ENCODE data around the gene PGP. TPM values are rescaled to one million over a fixed set of nuclear protein-coding genes. Genes with fewer than 3 reads are reported as not detected.

Gene PGP
- total RNA-seq, 2 experiments from 2014 or later, result 11.2 to 12.2 TPM

Other genes with a start within 250 kb of the PGP start
- gene RNF151, start 248.0 kb downstream of the PGP start, total RNA-seq, result not detected
- 10 to 100 TPM; 36.5 to 38.0 TPM for gene TBL3, start 242.8 kb downstream of the PGP start, total RNA-seq
- gene NOXO1, start 233.4 kb downstream of the PGP start, total RNA-seq, result not detected
- 10 to 100 TPM; 29.8 to 30.1 TPM for gene GFER, start 230.6 kb downstream of the PGP start, total RNA-seq
- gene SYNGR3, start 224.9 kb downstream of the PGP start, total RNA-seq, result 1 to 10 TPM; 5.7 to 7.2 TPM
- gene ZNF598, start 205.0 kb downstream of the PGP start, total RNA-seq, result 10 to 100 TPM; 88.8 to 93.5 TPM
- gene NPW, start 195.1 kb downstream of the PGP start, total RNA-seq, result 1 to 10 TPM; 1.3 to 1.9 TPM
- 1 to 10 TPM; 1.5 to 2.1 TPM for gene NHERF2, start 187.9 kb downstream of the PGP start, total RNA-seq
- 10 to 100 TPM; 20.1 to 24.1 TPM for gene NTHL1, start 167.0 kb downstream of the PGP start, total RNA-seq
- gene TSC2, start 166.9 kb downstream of the PGP start, total RNA-seq, result 10 to 100 TPM; 72.3 to 72.7 TPM
- 10 to 100 TPM; 63.3 to 68.9 TPM for gene PKD1, start 78.9 kb downstream of the PGP start, total RNA-seq
- not detected for gene RAB26, start 66.2 kb downstream of the PGP start, total RNA-seq
- gene TRAF7, start 59.1 kb downstream of the PGP start, total RNA-seq, result 100 to 1,000 TPM; 102 to 104 TPM
- under 1 TPM; 0.15 to 0.17 TPM for gene CASKIN1, start 18.2 kb downstream of the PGP start, total RNA-seq
- gene MLST8, start 9.4 kb downstream of the PGP start, total RNA-seq, result 10 to 100 TPM; 70.0 to 70.1 TPM
- gene BRICD5, start 4.0 kb downstream of the PGP start, total RNA-seq, result 1 to 10 TPM; 2.6 to 3.1 TPM
- 10 to 100 TPM; 21.2 to 21.7 TPM for gene E4F1, start 8.8 kb upstream of the PGP start, total RNA-seq
- under 1 TPM; 0.33 to 0.62 TPM for gene DNASE1L2, start 21.6 kb upstream of the PGP start, total RNA-seq
- 10 to 100 TPM; 39.7 to 48.3 TPM for gene ECI1, start 36.7 kb upstream of the PGP start, total RNA-seq
- 100 to 1,000 TPM; 306 to 311 TPM for gene RNPS1, start 53.3 kb upstream of the PGP start, total RNA-seq
- 1 to 10 TPM; 2.6 to 3.1 TPM for gene ABCA3, start 125.9 kb upstream of the PGP start, total RNA-seq
- gene CCNF, start 214.6 kb upstream of the PGP start, total RNA-seq, result 10 to 100 TPM; 73.5 to 74.5 TPM
- gene TEDC2, start 245.3 kb upstream of the PGP start, total RNA-seq, result 10 to 100 TPM; 24.2 to 24.8 TPM

Data from activated naive CD4-positive, alpha-beta T cell treated with anti-CD3 and anti-CD28 coated beads for 36 hours (primary cell).